DOHH2 (cell line): Measurements from ENCODE around the gene CLINT1.

Experiments
- H3F3A ChIP-seq: fragments of 200-600 bp; sonication (generic), shearing (Covaris generic); 2 replicates; pipeline ENCODE4 v1.6.0; 2016; ENCODE audit warnings: antibody characterized with exemption, mild to moderate bottlenecking; ENCODE audit not compliant: control insufficient read depth, insufficient read depth
- H3K27ac ChIP-seq: fragments of 200-600 bp; sonication (generic); 2 replicates; pipeline ENCODE4 v1.5.1; 2014; ENCODE audit warnings: low read depth, mild to moderate bottlenecking, low read length, moderate library complexity
- H3K27me3 ChIP-seq: fragments of 200-600 bp; sonication (generic); 2 replicates; pipeline ENCODE4 v1.6.1; 2014; ENCODE audit warnings: mild to moderate bottlenecking, low read length, mixed read lengths; ENCODE audit not compliant: control insufficient read depth
- H3K36me3 ChIP-seq: fragments of 200-600 bp; sonication (generic); 2 replicates; pipeline ENCODE4 v1.6.1; 2014; ENCODE audit warnings: mild to moderate bottlenecking, low read length, moderate library complexity, mixed read lengths; ENCODE audit not compliant: control insufficient read depth
- H3K4me1 ChIP-seq: fragments of 200-600 bp; sonication (generic); 2 replicates; pipeline ENCODE4 v1.6.1; 2014; ENCODE audit warnings: mild to moderate bottlenecking, low read length, mixed read lengths; ENCODE audit not compliant: control insufficient read depth
- H3K4me2 ChIP-seq: fragments of 200-600 bp; sonication (generic); 2 replicates; pipeline ENCODE4 v1.6.0; 2014; ENCODE audit warnings: mild to moderate bottlenecking, low read length, moderate library complexity
- H3K4me3 ChIP-seq: fragments of 200-600 bp; sonication (generic); 2 replicates; pipeline ENCODE4 v1.5.1; 2014; ENCODE audit warnings: mild to moderate bottlenecking, low read length, mixed read lengths
- H3K79me2 ChIP-seq: fragments of 200-600 bp; sonication (generic); 2 replicates; pipeline ENCODE4 v1.6.1; 2014; ENCODE audit warnings: mild to moderate bottlenecking, low read length, mixed read lengths; ENCODE audit not compliant: control insufficient read depth
- H3K9me2 ChIP-seq: fragments of 200-600 bp; sonication (generic); replicated peaks from 2 replicates; pipeline ENCODE4 v1.6.1; 2014; ENCODE audit warnings: mild to moderate bottlenecking, low read length, mixed read lengths; ENCODE audit not compliant: control insufficient read depth
- H3K9me3 ChIP-seq: fragments of 200-600 bp; sonication (generic); 2 replicates; pipeline ENCODE4 v1.6.1; 2014; ENCODE audit warnings: antibody characterized with exemption, low read length, mixed read lengths; ENCODE audit not compliant: control insufficient read depth, insufficient read depth
- H4K20me1 ChIP-seq: fragments of 200-600 bp; sonication (generic); 2 replicates; pipeline ENCODE4 v1.6.0; 2014; ENCODE audit warnings: low read depth, mild to moderate bottlenecking, antibody characterized with exemption, low read length, moderate library complexity; ENCODE audit not compliant: control insufficient read depth, insufficient read depth
- EZH2phosphoT487 ChIP-seq: fragments of 200-600 bp; sonication (generic); IDR thresholded peaks from 2 replicates; pipeline ENCODE4 v1.6.1; 2017; ENCODE audit warnings: borderline replicate concordance, mild to moderate bottlenecking, antibody characterized with exemption, low read length, moderate library complexity, mixed read lengths
- TF ChIP-seq, protein P1 (sequence below): fragments of 200-600 bp; sonication (generic); IDR thresholded peaks from one replicate; pipeline ENCODE4 v1.5.1; 2014; ENCODE audit warnings: antibody characterized with exemption, mild to moderate bottlenecking, low read depth, low read length; ENCODE audit not compliant: poor library complexity, severe bottlenecking

Gene CLINT1

DNA sequence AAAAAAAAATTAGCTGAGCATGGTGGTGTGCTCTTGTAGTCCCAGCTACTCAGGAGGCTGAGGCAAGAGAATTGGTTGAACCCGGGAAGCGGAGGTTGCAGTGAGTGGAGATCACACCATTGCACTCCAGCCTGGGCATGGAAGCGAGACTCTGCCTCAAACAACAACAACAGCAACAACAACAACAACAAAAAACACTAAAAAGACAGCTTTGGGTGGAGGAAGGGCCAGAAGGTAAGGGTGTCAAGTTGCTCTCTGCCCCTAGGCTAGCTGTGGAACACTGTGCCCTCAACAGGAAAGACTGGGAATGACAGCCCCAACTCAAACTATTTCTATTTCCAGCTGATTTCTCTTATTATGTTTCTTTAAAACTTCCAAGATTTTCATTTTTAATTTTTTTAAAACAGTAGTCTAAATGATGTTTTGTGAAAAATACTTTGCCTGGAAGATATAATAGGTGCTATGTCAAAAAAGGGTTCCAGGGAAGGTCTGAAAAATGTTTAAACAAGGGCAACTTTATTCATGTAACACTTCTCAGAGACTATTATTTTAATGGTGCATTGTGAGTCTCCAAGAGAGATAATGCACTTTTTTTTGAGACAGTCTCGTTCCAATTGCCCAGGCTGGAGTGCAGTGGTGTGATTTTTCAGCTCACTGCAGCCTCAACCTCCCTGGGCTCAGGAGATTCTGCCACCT lies 29.9 kb downstream of the CLINT1 start:
- H3F3A ChIP-seq, result peaks cover 40% of the 10 kb centered on the region
- peak overlapping the region; percentile 45 for H3K4me3 ChIP-seq
- no peaks in the 10 kb centered on the region for H4K20me1 ChIP-seq
- no peaks in the 10 kb centered on the region for H3K9me2 ChIP-seq
- H3K36me3 ChIP-seq, result peaks cover 18% of the 10 kb centered on the region
- TF ChIP-seq, protein P1, sequence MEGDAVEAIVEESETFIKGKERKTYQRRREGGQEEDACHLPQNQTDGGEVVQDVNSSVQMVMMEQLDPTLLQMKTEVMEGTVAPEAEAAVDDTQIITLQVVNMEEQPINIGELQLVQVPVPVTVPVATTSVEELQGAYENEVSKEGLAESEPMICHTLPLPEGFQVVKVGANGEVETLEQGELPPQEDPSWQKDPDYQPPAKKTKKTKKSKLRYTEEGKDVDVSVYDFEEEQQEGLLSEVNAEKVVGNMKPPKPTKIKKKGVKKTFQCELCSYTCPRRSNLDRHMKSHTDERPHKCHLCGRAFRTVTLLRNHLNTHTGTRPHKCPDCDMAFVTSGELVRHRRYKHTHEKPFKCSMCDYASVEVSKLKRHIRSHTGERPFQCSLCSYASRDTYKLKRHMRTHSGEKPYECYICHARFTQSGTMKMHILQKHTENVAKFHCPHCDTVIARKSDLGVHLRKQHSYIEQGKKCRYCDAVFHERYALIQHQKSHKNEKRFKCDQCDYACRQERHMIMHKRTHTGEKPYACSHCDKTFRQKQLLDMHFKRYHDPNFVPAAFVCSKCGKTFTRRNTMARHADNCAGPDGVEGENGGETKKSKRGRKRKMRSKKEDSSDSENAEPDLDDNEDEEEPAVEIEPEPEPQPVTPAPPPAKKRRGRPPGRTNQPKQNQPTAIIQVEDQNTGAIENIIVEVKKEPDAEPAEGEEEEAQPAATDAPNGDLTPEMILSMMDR, result peak; percentile 62
- no peak for TF ChIP-seq EZH2phosphoT487
- peaks cover 96% of the 10 kb centered on the region for H3K4me1 ChIP-seq
- H3K27ac ChIP-seq, result peak overlapping the region; percentile 82
- no peaks in the 10 kb centered on the region for H3K27me3 ChIP-seq
- H3K79me2 ChIP-seq, result peaks cover 87% of the 10 kb centered on the region
- peak overlapping the region; percentile 54 for H3K4me2 ChIP-seq
- H3K9me3 ChIP-seq, result no peaks in the 10 kb centered on the region

DNA sequence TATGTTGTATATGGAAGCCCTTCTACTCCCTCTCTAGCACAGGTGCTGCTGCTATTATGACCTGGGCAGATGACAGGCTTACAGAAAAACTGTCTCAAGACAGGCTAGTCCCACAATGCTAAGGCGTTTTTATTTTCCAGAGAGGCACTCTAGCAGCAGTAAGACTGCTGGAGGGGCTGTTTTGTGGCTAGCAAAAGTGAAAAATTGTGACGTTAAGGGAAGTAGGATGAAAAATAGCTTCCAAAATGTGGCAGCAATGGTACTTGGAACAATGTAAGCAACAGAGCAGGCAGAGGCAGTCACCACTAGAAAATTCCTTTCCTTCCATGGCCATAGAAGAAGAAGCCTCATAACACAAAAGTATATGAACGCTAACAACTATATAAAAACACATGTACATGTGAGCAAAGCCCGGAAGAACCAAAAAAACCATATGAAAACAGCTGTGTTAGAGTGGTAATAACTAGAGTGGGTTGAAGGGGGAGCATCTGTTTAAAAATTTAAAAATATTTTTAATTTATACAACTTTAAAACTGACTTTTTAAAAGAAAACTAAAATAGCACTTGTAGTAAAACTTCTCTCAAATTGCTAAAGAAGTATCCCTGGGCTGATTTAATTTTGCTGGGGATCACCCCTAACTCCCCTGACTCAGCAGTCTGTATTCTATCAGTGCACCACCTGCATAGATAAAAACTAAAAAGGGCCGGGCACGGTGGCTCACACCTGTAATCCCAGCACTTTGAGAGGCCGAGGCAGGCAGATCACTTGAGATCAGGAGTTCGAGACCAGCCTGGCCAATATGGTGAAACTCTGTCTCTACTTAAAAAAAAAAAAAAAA lies 30.6 kb downstream of the CLINT1 start:
- H3K9me2 ChIP-seq, result no peaks in the 10 kb centered on the region
- H3K4me1 ChIP-seq, result peaks cover 95% of the 10 kb centered on the region
- H3K79me2 ChIP-seq, result peaks cover 87% of the 10 kb centered on the region
- H3K9me3 ChIP-seq, result no peaks in the 10 kb centered on the region
- TF ChIP-seq, protein P1, result no peak
- no peak for TF ChIP-seq EZH2phosphoT487
- no peaks in the 10 kb centered on the region for H3K27me3 ChIP-seq
- peak overlapping the region; percentile 82 for H3K27ac ChIP-seq
- peaks cover 40% of the 10 kb centered on the region for H3F3A ChIP-seq
- peak overlapping the region; percentile 38 for H3K4me3 ChIP-seq
- H3K4me2 ChIP-seq, result peak overlapping the region; percentile 54
- H4K20me1 ChIP-seq, result no peaks in the 10 kb centered on the region
- H3K36me3 ChIP-seq, result peaks cover 16% of the 10 kb centered on the region

DNA sequence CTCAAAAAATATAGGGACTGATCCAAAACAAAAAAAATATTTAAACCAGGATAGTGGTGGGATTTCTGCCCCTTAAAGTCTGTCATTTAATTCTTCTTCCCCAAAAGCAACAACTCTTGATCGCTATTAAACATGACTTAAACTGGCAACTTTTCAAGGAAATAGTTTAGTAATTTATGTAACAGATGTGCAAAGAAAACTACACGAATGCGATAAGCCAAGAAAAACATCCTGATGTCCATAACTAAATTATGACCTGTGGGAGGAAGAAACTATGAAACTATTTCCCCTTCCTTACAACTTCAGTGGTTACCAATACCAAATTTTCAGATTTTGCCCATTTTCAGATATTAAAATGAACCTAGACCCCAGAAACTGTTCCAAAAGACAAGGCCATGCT lies 31.5 kb downstream of the CLINT1 start:
- H3K36me3 ChIP-seq, result peaks cover 22% of the 10 kb centered on the region
- H3K4me1 ChIP-seq, result peaks cover 95% of the 10 kb centered on the region
- peak overlapping the region; percentile 82 for H3K27ac ChIP-seq
- H3K4me2 ChIP-seq, result peak overlapping the region; percentile 54
- TF ChIP-seq EZH2phosphoT487, result no peak
- TF ChIP-seq, protein P1, result no peak
- H4K20me1 ChIP-seq, result no peaks in the 10 kb centered on the region
- no peaks in the 10 kb centered on the region for H3K9me3 ChIP-seq
- peaks cover 43% of the 10 kb centered on the region for H3F3A ChIP-seq
- H3K4me3 ChIP-seq, result peak overlapping the region; percentile 38; the same call in 1 of the 2 replicates
- H3K9me2 ChIP-seq, result no peaks in the 10 kb centered on the region
- H3K27me3 ChIP-seq, result no peaks in the 10 kb centered on the region
- H3K79me2 ChIP-seq, result peaks cover 87% of the 10 kb centered on the region
